Measurements from ENCODE around the gene ZDHHC9. TPM values are rescaled to one million over a fixed set of nuclear protein-coding genes. Genes with fewer than 3 reads are reported as not detected.

The ZDHHC9 gene
- polyA plus RNA-seq, 1 of the 3 experiments (the other 2 are of a cell fraction): 8.1 TPM

GRCh38 chrX:129831091-129831885 is 12.4 kb downstream of the ZDHHC9 start:
- CTCF ChIA-PET: no interaction called here

GRCh38 chrX:129830494-129830893 is 13.2 kb downstream of the ZDHHC9 start:
- ChIA-PET CTCF (no interaction called here), POLR2A (no interaction called here)
- Histone ChIP-seq H3K4me2 (no peak overlapping the region), H3K9ac (no peak overlapping the region), H3K27ac (ENCODE audit: low read depth in 2 of 2, low read length in 1 of 2) (no peak overlapping the region), H3K9me3 (no peaks in the 10 kb centered on the region), H3K36me3 (replicated peaks in 1 of 2; ENCODE audit: control insufficient read depth in 1 of 2, insufficient read depth in 2 of 2, low read length in 1 of 2) (peaks cover 0 to 3% of the 10 kb centered on the region in 2 experiments), H3K79me2 (ENCODE audit: insufficient read depth) (no peaks in the 10 kb centered on the region), H3K4me1 (ENCODE audit: control insufficient read depth in 1 of 2, insufficient read depth in 2 of 2, low read depth in 1 of 2, low read length in 1 of 2) (no peaks in the 10 kb centered on the region; a peak in 1 of 4 replicates), H3F3A (replicated peaks; ENCODE audit: insufficient read depth) (peaks cover 10% of the 10 kb centered on the region), H3K9me2 (no peaks in the 10 kb centered on the region), H2AFZ (ENCODE audit: low read depth) (no peak overlapping the region), H3K27me3 (ENCODE audit: insufficient read depth) (no peaks in the 10 kb centered on the region), H3K4me3 (ENCODE audit: low read depth in 2 of 2, low read length in 1 of 2) (no peak overlapping the region), H4K20me1 (ENCODE audit: insufficient read depth) (0 out of 2 replicates have a peak, but pooled peaks cover 4% of the 10 kb centered on the region)
- DNase-seq: no peak
- TF ChIP-seq MAX (IDR thresholded peaks at IDR 0.05; ENCODE audit: low read depth) (no peak), JUND (IDR thresholded peaks at IDR 0.05) (no peak), PBX3 (IDR thresholded peaks at IDR 0.05) (no peak), IRF3 (IDR thresholded peaks at IDR 0.05; ENCODE audit: low read depth, low read length) (no peak), ZBTB33 (IDR thresholded peaks at IDR 0.05; ENCODE audit: borderline replicate concordance, low read depth) (no peak), GABPA (IDR thresholded peaks at IDR 0.05; ENCODE audit: low read depth) (no peak), RCOR1 (IDR thresholded peaks at IDR 0.05; ENCODE audit: low read length) (no peak), ELF1 (IDR thresholded peaks at IDR 0.05) (no peak), EZH2phosphoT487 (IDR thresholded peaks at IDR 0.05; ENCODE audit: borderline replicate concordance, low read depth) (no peak), FOXM1 (IDR thresholded peaks at IDR 0.05; ENCODE audit: low read depth) (no peak), TAF1 (IDR thresholded peaks at IDR 0.05; ENCODE audit: borderline replicate concordance, low read depth, low read length) (no peak)
- 50% methylated on average over 4 of the region's 4 CpGs for WGBS (ENCODE audit: low lambda C conversion rate)

More at GRCh38 chrX:129831091-129831885, 12.4 kb downstream of the ZDHHC9 start:
- no peaks in the 10 kb centered on the region for H3K9me2 ChIP-seq
- no peak for TF ChIP-seq RXRA (IDR thresholded peaks at IDR 0.05; ENCODE audit: borderline replicate concordance, low read depth)
- no peak for TF ChIP-seq CHD2 (IDR thresholded peaks at IDR 0.05; ENCODE audit: low read length, partially characterized antibody)
- H3K27ac ChIP-seq (ENCODE audit: low read depth in 2 of 2, low read length in 1 of 2): no peak overlapping the region
- H3K4me3 ChIP-seq (ENCODE audit: low read depth in 2 of 2, low read length in 1 of 2): no peak overlapping the region
- no peaks in the 10 kb centered on the region for H3K79me2 ChIP-seq (ENCODE audit: insufficient read depth)
- H2AFZ ChIP-seq (ENCODE audit: low read depth): no peak overlapping the region
- H3K27me3 ChIP-seq (ENCODE audit: insufficient read depth): no peaks in the 10 kb centered on the region
- 0 out of 2 replicates have a peak, but pooled peaks cover 4% of the 10 kb centered on the region for H4K20me1 ChIP-seq (ENCODE audit: insufficient read depth)
- H3K9ac ChIP-seq: no peak overlapping the region
- peaks cover 0 to 3% of the 10 kb centered on the region in 2 experiments for H3K36me3 ChIP-seq (replicated peaks in 1 of 2; ENCODE audit: control insufficient read depth in 1 of 2, insufficient read depth in 2 of 2, low read length in 1 of 2)
- no peak overlapping the region for H3K4me2 ChIP-seq
- DNase-seq: no peak
- H3K9me3 ChIP-seq: no peaks in the 10 kb centered on the region
- POLR2A ChIA-PET: no interaction called here
- 43% methylated on average over 8 of the region's 8 CpGs for WGBS (ENCODE audit: low lambda C conversion rate)
- H3K4me1 ChIP-seq (ENCODE audit: control insufficient read depth in 1 of 2, insufficient read depth in 2 of 2, low read depth in 1 of 2, low read length in 1 of 2): no peaks in the 10 kb centered on the region; a peak in 1 of 4 replicates
- H3F3A ChIP-seq (replicated peaks; ENCODE audit: insufficient read depth): peaks cover 10% of the 10 kb centered on the region
